GM12864 (cell line): ENCODE data around the gene TEKT2.

ENCODE experiments used
- DNase-seq: peaks from one replicate; pipeline ENCODE4 v3.0.0-alpha.2; 2011; ENCODE audit warnings: low read depth
- H3K4me3 ChIP-seq: 2 replicates; pipeline ENCODE4 v1.5.1; 2011; ENCODE audit warnings: mild to moderate bottlenecking, low read depth, low read length, control low read depth
- TF ChIP-seq, protein P1 (sequence below): IDR thresholded peaks from 2 replicates; pipeline ENCODE4 v1.5.1; 2011; ENCODE audit warnings: low read depth, mild to moderate bottlenecking, moderate library complexity, low read length, control low read depth, inconsistent platforms; ENCODE audit errors: missing control alignments

Gene TEKT2

DNA sequence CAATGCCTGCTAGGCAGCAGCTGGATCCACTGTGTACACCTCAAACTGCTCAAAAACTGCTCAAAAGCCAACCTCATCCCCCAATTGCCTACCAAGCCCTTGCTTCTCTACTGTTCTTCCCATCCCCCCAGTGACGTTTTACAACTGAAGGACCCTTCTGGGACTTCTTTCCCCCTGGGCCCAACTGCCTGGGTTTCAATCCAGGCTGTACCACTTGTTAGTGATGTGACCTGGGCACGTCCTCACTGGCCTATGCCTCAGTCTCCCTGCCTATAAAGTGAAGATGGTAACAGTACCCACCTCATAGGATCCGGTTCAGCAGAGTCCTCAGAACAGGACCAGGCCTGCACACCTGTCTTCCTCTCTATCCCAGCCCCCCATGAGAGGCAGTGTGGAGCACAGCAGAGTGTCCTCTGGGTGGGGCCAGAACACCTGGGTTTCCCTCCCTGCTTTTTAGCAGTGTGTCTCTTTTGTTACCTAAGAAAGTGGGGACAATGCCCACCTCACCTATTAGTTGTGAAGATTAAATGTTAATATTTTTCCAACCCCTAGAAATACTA is 1.9 kb upstream of the TEKT2 start:
- H3K4me3 ChIP-seq = no peak overlapping the region
- TF ChIP-seq, protein P1, sequence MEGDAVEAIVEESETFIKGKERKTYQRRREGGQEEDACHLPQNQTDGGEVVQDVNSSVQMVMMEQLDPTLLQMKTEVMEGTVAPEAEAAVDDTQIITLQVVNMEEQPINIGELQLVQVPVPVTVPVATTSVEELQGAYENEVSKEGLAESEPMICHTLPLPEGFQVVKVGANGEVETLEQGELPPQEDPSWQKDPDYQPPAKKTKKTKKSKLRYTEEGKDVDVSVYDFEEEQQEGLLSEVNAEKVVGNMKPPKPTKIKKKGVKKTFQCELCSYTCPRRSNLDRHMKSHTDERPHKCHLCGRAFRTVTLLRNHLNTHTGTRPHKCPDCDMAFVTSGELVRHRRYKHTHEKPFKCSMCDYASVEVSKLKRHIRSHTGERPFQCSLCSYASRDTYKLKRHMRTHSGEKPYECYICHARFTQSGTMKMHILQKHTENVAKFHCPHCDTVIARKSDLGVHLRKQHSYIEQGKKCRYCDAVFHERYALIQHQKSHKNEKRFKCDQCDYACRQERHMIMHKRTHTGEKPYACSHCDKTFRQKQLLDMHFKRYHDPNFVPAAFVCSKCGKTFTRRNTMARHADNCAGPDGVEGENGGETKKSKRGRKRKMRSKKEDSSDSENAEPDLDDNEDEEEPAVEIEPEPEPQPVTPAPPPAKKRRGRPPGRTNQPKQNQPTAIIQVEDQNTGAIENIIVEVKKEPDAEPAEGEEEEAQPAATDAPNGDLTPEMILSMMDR = no peak

DNA sequence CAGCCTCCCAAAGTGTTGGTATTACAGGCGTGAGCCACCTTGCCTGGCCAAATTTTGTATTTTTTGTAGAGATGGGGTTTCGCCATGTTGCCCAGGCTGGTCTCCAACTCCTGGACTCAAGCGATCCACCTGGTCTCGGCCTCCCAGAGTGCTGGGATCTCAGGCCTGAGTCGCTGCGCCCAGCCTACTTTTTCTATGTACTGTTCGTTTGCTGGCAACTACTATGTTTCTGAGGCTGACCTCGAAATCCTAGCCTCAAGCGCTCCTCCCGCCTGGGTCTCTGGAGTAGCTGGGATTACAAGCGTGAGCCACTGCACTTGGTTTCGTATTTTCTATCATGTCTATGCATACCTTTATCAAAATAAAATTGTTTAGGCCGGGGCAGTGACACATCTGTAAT is 675 bp upstream of the TEKT2 start:
- TF ChIP-seq, protein P1 = no peak
- no peak for DNase-seq
- H3K4me3 ChIP-seq = no peak overlapping the region

More for the DNA sequence above, 1.9 kb upstream of the TEKT2 start:
- no peak for DNase-seq

DNA sequence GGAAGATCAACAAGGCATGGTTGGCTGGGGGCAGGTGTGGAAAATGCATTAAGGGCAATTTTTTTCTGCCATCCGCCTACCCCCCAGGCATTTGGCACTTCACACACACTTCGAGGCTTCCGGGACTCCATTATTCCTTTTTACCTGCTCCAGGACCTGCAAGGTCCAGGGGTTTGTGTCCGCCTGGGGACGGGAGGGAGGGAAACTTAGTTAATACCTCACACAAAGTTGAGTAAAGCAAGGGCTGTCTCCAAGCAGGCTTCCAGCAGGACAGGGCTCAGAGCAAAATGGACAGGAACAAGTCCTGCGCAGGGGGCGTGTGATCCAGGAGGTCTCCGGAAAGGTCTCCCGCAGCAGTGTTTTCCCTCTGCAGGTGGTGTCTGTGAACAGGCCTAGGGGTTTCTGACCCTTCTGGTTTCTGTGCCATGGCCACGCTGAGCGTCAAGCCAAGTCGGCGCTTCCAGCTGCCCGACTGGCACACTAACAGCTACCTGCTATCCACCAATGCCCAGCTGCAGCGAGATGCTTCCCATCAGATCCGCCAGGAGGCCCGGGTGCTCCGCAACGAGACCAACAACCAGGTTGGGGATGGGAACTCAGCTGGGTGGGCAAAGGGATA is 712 bp downstream of the TEKT2 start:
- H3K4me3 ChIP-seq = no peak overlapping the region; the same call in 1 of the 2 replicates
- TF ChIP-seq, protein P1 = no peak
- DNase-seq = no peak

DNA sequence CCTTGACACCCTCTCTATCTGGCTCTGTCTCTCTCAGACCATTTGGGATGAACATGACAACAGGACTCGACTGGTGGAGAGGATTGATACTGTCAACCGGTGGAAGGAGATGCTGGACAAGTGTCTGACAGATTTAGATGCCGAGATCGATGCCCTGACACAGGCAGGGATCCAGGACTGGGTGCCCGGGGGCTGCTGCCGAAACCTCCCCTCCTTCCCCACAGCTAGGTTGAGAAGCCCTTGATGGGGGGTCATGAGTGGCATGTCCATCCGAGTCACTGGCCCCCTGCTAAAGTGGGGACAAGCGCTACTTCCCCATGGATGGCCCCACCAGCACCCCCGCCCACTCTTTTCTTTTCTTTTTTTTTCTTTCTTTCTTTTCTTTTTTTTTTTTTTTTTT is 1.2 kb downstream of the TEKT2 start:
- TF ChIP-seq, protein P1 = no peak
- no peak for DNase-seq
- H3K4me3 ChIP-seq = no peak overlapping the region

DNA sequence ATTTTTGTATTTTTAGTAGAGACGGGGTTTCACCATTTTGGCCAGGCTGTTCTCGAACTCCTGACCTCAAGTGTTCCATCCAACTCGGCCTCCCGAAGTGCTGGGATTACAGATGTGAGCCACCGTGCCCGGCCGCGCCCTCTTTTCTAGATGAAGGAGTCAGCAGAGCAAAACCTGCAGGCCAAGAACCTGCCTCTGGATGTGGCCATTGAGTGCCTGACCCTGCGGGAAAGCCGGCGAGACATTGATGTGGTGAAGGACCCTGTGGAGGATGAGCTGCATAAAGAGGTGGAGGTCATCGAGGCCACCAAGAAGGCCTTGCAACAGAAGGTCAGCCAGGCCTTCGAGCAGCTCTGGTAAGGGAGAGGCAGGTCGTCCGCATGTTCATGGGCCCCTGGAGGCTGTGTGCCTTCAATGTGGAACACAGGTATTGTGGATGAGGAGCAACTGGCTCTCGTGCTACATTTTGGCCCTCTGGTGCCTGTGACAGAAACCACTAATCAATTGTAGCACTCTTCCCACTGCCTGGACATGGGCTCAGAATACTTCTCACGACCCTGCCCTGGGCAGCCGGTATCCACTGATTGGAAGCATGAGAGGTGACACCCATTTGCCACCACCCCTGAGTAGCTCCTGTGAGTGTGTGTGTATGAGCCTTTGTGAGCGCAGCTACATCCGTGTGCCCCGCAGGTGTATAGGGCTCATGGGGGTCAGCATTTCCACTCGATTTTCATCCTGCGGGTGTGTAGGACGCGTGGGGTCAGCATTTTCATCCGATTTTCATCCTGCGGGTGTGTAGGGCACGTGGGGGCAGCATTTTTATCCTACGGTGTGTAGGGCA is 2.0 kb downstream of the TEKT2 start:
- H3K4me3 ChIP-seq = no peak overlapping the region
- no peak for DNase-seq
- TF ChIP-seq, protein P1 = no peak

DNA sequence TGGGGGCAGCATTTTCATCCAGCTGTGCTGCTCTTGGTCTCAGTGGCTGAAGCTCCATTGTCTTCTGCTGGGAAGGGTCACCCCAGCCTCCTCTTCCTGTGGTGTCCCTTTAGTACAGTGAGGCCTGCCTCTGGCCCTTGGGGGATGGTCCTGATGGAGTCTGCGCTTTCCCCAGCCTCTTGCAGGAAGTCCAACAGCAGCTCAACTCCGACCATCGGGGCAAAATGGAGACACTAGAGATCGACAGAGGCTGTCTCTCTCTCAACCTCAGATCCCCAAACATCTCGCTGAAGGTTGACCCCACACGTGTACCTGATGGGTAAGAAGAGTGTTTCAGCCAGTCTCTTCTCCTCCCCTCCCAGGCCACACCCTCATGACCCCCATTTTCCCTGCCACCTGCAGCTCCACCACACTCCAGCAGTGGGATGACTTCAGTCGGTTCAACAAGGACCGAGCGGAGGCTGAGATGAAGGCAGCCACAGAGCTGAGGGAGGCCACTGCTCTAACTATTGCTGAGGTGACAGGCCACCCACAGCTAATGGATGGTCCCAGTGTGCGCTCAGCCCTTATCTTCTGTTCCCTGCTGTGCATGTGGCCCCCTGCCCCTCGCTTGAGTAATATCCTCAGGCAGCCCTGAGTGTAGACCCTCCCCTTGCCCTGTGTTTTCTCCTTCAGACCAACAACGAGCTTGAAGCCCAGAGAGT is 2.8 kb downstream of the TEKT2 start:
- no peak overlapping the region for H3K4me3 ChIP-seq

More for the DNA sequence above, 2.8 kb downstream of the TEKT2 start:
- no peak for DNase-seq
- TF ChIP-seq, protein P1 = no peak
